Skin of body (tissue), 1 donor: ENCODE data around the gene SCOC. TPM values are rescaled to one million over a fixed set of nuclear protein-coding genes. Genes with fewer than 3 reads are reported as not detected.

Source experiments
- total RNA-seq: library from RNA; depleted of rRNA; stranded (reverse); fragments of >200 nt; gene quantifications from one replicate; pipeline ENCODE4 v1.2.3, GENCODE V29; 2014

The SCOC gene
- total RNA-seq, 1 donor from 2014 or later, result 35.2 TPM

Other genes with a start within 250 kb of the SCOC start
- 6.7 TPM for gene MAML3, start 219.5 kb upstream of the SCOC start, total RNA-seq
- gene CLGN, start 54.0 kb downstream of the SCOC start, total RNA-seq, result 0.59 TPM
- gene MGAT4D, start 124.6 kb downstream of the SCOC start, total RNA-seq, result not detected
- 27.5 TPM for gene ELMOD2, start 150.5 kb downstream of the SCOC start, total RNA-seq
- gene UCP1, start 195.3 kb downstream of the SCOC start, total RNA-seq, result 1.7 TPM